HG03095 (cell line): ENCODE data around the gene HNRNPUL1.
"Not testable (repeated sequence)": the region's sequence is repeated elsewhere in the genome, so short reads cannot be mapped to it uniquely, and the experiment has no call there.

Experiments used
- ATAC-seq: cut with Tn5 transposase; IDR thresholded peaks from one replicate; pipeline ENCODE4 v1.9.1; 2021; ENCODE audit warnings: moderate library complexity; ENCODE audit not compliant: unreplicated experiment

The HNRNPUL1 gene

DNA sequence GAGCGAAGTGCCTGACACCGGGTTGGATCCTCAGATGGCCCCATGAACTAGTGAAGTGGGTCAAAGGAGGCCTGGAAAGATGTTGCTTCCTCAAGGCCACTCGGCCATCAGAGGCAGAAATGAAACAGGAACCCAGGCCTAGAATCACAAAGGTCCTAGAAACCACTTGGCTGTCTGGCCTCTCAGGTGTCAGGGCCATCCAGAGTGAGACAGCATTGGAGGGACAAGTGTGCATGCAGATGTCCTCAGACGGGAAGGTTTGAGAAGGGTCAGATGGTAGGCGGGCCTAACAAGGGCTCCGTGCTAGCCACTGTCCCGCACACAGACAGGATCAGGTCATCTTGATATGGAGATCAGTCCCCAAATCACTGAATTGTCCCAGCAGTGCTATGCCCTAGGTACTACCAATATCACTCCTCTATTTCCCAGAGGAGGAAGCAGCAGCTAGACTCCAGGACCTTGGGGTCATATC lies 60.1 kb downstream of the HNRNPUL1 start:
- ATAC-seq = no peak

DNA sequence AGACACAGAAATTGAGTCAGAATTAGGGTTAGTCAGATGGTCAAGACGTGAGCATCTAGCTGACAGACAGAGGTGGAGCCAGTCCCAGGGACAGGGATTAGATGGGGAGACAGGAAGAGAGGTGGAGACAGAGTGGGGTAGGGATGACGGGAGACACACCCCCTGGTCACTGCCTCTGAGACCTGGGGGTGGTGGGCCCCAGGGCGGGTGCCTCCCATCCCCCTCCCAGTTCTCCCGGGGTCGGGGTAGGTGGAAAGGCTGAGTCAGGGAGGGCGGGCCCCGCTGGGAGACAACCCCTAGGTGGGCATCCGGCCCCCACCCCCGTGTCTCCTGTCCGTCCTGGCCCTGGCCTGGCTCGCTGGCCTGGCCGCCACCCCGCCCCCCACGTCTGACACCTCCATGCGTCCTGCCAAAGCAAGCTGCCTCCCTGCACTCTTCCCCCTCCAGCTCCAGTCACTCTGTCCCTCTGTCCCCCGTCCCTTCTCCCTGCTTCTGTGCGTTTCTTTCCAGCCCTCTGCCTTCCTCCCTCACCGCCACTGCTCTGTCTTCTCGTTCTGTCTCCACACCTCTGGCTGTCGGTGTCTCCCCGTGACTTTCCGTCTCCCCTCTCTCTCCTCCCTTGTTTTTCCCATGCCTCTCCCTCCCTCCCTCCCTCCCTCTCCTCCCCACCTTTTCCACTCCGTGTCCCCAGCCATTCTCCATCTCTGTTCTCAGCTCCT lies 60.9 kb downstream of the HNRNPUL1 start:
- no peak for ATAC-seq

DNA sequence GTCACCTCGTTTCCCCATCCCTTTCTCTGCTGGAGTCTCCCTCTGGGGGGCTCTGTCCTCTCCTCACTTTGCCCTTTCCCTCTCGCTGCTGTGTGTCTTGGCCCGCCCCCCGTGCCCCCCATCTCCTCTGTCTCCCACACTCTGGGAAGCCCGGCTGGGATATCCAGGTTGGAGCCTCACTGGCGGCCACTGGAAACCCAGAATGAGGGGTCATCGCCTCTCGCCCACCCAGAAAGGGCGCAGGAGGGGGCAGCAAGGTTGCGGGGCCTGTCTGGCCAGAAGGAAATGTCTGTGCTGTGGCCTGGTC lies 61.4 kb downstream of the HNRNPUL1 start:
- ATAC-seq = no peak

DNA sequence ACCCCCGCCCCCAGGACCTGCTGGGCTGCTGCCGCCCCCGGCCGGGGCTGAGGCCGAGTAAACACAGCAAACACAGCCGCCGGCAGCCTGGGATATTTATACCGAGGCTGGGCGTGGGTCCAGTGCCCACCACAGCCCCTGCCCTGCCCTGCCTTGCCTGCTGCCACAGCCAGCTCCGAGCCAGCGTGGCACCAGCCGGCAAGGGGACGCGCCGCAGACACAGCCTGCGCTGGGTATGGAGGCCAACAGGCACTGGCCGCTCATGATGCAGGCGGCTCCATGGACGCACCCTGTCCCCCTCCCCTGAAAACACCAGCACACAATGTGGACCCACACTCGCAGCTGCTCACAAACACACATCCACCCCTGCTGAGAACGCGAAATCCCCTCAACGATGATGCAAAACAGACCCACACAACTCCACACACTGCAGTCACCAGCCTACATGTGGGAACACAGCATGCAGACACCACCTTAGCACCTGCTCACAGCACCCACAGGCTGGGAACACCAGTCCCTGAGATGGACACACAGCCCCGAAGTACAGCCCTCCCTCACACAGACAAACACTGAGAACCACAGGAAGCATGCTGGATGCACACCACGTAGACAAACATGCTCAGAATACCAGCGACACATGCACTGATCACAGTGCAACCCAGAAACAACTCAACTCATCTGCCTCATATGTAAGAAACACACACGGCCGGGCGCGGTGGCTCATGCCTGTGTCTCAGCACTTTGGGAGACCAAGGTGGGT lies 62.0 kb downstream of the HNRNPUL1 start:
- no peak for ATAC-seq

DNA sequence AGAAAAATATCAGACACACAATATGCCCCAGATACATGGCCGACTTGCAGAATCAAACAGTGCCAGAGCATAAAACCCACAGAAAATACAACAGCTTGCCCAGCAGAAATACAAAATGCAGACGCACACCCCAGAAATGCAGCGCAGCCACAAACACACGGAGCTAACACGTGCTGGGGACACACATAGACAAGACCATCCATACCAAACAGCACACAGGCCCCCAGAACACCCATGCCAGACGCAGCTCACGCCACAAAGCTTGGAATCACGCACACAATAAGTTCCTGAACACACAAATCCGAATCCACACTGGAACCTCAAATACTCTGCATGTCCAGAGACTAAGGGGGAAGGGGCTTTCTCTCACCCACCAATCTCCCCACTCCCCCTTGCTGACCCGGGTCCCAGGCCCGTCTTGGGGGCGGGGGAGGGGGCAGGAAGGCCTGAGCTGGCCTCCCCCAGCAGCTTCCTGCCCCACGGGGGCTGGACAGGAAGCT lies 63.0 kb downstream of the HNRNPUL1 start:
- no peak for ATAC-seq

DNA sequence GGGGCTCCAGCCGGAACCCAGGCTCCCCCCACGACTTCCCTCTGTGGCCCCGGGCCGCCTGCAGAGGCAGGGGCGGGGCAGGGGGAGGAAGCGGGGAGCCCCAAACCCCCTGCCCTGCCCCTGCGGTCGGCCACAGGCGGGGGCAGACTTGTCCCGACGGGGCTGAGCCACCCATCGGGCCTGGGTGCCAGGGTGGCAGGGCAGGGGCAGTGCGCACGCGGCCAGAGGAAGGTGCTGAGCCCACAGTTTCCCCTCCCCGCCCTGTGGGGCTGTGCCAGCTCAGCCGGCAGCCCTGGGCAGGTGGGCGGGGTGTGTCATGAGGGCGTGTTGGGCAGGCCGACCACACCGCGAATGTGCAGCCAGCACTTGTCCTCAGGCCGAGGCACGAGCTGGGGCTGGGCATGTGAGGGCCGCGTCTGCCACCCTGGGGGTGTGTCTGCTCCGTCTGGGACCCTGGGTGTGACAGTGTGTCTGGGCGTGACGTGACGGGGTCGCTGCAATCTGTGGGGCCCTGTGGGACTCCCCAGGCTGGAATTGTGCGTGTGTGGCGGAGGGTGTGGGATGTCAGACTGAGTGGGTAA lies 63.5 kb downstream of the HNRNPUL1 start:
- ATAC-seq = no peak

DNA sequence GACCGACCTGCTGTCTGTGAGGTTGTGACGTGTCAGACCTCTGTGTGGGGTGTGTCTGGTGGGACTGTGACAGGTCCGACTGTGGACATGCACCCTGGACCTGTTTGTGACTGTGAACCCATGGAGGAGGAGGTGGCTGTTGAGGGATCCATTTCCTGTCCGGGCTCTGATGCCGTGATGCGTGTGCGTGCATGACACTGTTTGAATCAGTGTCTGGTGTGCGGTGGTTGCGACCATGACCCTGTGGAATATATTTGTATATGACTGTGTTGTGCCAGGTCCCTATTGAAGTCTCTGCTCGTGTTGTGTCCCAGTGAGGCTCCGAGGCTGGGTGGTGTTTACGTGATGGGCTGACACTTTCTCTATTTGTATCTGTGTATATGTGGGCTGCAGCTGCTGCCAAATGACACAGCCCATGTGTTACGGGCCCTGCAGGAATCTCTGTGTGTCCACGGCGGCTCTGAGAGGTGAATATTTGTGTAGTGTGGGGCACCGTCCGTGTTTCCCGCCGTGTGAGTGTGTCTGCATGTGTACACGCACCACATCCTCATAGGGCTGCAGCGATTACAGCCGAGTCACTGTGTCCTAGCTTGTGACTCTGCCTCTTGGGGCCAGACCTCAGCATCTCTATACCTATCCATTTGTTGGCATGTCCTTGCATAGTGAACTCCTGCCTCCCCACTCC lies 64.1 kb downstream of the HNRNPUL1 start:
- ATAC-seq = no peak

DNA sequence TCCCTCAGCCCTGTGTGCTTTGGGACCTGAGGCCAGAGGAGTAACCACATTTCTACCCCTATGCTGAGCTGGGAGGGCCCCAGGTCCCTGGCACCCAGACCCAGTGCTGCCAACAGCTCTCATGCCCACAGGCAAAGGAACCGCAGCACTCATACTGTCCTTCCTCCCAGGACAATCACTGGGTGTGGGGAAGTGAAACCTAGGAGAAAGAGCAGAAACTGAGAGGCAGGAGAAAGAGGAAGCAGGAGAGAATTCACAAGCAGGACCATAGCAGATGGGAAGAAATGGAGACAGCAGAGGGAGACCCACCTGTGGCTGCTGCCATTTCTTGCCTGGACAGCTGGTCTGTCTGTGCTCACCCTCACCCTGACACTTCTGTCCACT lies 64.7 kb downstream of the HNRNPUL1 start:
- no peak for ATAC-seq

DNA sequence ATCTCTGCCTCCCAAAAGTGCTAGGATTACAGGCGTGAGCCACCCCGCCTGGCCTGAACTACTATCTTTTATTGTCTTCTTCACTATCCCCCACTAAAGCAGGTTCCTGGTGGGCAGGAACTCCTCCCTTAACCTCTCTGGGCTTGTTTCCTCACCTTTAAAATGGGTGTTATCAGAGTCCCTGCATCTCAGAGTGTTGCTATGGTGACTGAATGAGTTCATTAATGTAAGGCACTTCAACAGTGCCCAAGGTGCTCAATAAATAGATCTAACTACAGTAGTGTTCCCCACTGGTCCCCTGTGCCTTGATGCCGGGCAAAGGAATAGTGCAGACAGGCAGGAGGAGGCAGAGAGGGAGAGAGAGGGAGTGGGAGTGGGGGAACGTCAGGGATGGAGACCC lies 66.3 kb downstream of the HNRNPUL1 start:
- no peak for ATAC-seq

DNA sequence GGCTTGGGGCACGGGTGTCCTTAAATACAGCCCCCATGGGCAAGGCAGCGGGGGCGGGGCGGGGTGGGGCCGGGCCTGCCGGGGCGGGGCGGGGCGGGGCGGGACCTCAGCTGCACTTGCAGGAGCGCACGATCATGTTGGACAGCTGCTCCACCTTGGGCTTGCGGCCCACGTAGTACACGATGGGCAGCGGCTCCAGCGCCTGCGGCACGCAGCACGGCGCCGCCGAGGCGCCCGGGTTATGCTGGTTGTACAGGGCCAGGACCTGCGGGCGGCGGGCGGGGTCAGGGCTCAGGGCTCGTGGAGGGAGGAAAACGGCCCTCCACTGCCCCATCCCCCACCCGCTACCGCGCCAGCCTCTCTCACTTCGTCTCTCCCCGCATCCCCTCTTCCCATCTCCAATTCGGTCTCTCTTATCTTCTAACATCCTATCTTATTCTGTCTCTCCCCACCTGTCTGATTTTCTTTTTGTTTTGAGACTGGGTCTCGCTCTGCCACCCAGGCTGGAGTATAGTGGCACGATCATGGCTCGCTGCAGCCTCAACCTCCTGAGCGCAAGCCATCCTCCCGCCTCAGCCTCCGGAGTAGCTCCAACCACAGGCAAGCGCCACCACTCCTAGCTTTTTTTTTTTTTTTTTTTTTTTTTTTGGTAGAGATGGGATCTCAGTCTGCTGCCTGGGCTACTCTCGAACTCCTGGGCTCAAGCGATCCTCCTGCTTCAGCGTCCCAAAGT lies 66.9 kb downstream of the HNRNPUL1 start:
- no peak for ATAC-seq

DNA sequence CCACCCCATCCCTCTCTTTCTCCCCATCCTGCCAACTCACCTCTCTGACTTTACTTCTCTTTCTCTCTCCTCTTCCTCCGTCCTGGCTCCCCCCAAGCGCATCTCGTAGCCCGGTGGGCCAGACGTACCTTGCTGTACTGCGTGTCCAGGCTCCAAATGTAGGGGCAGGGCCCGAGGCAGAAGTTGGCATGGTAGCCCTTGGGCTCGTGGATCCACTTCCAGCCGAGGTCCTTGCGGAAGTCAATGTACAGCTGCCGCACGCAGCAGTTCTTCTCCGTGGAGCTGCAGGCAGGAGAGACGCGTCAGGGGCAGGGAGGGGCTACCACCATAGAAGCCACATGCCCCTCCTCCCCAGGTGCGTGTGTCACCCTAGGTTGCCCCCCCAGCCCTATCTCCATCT lies 67.8 kb downstream of the HNRNPUL1 start:
- no peak for ATAC-seq

DNA sequence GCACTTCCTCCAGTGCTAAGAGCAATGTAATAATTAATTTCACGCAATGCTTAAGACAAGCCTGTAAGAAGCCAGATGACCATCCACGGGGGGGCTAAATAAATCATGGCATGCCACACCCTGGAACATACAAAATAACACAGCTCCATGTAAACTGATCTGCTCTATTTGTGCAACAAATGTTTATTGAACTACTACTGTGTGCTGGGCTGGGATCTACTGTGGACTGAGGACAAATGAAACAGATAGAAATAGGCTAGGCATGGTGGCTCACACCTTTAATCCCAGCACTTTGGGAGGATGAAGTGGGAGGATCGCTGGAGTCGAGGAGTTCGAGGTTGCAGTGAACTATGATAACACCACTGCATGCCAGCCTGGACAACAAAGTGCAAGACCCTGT lies 68.3 kb downstream of the HNRNPUL1 start:
- ATAC-seq = no peak

DNA sequence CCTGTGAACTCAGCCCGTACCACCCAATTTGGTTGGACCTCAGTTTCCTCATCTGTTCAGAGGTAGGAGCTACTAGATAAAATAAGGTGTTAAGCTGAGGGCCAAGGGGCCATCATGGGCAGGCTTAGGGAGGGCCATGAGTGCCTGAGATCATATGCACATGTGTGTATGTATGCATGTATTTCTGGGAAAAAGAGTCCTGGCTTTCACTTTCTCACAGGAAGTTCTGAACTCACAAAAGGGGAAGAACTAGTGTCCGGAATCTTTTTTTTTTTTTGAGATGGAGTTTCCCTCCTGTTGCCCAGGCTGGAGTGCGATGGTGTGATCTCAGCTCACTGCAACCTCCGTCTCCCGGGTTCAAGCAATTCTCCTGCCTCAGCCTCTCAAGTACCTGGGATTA lies 70.6 kb downstream of the HNRNPUL1 start:
- ATAC-seq = no peak

DNA sequence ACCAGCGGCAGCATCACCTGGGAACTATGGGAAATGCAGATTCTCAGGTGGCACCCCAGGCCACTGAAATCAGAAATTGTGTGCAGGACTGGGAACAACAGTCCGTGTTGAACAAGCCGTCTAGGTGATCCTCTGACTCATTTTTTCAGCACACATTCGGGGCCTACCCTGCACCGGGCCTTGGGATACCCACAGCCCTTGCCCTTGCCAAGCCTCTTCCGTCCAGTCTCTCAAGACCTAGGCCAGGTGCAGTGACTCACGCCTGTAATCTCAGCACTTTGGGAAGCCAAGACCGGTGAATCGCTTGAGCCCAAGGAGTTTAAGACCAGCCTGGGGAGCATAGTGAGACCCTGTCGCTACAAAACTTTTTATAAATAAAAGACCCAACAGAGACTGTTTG lies 71.3 kb downstream of the HNRNPUL1 start:
- ATAC-seq = no peak

DNA sequence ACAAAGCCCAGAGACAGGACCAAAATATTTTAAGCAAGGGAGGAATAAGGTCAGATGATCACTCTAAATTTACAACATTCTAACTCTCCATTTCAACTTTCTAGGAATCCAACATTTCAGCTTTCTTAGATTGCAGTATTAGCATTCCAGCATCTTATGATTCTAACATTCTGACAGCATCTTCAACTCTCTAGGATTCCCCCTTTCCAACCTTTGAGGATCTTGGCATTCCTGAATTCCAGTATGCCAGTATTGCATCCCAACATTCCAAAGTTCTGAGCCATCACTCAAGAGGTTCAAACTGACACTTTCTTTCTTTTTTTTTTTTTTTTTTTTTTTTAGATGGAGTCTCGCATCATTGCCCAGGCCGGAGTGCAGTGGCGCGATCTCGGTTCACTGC lies 75.8 kb downstream of the HNRNPUL1 start:
- no peak for ATAC-seq

DNA sequence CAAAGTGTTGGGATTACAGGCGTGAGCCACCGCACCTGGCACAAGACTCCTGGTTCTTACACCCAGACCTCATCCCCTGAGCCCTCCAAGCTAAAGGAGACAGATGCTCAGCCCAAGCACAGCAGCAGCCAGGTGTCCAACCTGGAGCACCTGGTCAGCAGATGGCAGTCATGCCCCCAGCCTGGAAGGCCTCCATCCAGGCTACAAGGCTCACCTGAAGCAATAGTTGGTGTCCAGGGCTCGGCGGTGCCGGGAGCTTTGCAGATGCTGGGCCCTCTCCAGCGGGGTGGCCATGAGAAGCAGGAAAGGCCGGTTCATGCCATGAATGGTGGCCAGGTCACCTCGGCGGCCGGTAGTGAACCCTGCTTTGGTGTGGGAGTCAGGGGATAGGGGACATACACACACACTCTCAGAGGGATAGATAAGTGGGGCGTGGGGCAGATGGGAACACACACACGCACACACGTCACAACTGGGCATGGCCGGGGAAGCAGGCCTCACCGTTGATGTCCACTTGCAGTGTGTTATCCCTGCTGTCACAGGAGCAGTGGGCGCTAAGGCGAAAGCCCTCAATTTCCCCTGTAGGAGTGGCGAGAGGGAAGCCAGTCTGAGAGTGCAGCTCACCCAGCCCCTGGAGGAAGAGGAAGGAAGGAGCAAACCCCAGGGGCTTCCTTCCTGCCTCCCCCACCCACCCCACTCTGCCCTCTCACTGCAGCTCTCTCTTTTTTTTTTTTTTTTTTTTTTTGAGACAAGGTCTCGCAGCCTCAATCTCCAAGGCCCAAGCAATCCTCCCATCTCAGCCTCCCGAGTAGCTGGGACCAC lies 77.7 kb downstream of the HNRNPUL1 start:
- ATAC-seq = no peak

DNA sequence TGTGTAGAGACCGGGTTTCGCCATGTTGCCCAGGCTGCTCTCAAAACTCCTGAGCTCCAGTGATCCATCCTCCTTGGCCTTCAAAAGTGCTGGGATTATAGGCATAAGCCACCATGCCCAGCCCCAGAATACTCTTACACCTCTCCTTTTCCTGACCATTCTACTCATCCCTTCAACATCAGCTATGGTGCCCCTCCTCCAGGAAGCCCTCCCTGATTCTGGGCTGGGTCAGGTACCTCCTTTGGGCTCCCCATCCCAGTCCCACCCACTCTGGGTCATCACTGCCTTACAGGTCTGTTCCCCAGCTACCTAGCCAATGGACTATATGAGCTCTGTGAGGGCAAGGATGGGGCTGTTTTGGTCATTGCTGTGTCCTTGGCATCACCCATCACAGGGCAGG lies 80.0 kb downstream of the HNRNPUL1 start:
- no peak for ATAC-seq

DNA sequence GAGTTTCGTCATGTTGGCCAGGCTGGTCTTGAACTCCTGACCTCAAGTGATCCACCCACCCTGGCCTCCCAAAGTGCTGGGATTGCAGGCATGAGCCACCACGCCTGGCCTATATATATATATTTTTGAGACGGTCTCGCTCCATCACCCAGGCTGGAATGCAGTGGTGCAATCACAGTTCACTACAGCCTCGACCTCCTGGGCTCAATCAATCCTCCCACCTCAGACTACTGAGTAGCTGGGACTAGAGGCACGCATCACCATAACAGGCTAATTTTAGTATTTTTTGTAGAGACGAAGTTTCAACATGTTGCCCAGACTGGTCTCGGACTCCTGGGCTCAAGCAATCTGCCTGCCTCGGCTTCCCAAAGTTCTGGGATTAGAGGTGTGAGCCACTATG lies 82.7 kb downstream of the HNRNPUL1 start:
- ATAC-seq = not testable (repeated sequence)

DNA sequence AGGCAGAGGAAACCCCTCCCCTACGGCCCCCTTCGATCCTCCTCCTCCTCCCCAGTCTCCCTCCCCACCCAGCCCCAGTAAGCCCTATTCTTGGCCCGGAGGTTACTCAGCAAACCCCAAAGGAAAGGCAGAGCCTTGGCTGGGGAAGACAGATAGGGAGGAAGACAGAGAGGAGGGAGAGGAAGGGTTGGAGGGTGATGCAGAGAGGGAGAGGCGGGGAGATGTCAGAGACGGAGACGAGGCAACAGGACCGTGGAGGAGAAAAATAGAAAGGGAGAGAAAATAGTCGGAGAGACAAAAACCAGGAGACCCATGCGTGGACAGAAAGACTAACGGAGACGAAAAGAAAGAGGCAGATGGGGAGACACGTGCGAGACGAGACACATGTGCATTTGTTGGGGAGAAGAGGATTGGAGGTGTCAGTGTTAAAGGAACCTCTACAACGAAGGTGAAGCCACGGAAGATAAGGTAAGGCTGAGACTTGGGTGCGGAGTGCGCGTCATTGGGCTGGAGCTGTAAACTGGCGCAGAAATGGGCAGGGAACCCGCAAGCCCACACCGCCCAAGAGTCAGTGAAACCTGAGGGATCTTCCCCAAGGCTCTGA lies 86.7 kb downstream of the HNRNPUL1 start:
- no peak for ATAC-seq
